HepG2 (cell line): ENCODE measurements around the gene ZFYVE28. TPM values are rescaled to one million over a fixed set of nuclear protein-coding genes. Genes with fewer than 3 reads are reported as not detected.

Experiments used
- EED ChIP-seq: sonication (generic); formaldehyde crosslinking; IDR thresholded peaks from 2 replicates; pipeline ENCODE4 v1.5.0; 2020; ENCODE audit warnings: mild to moderate bottlenecking, missing genetic modification reagents
- GTF2F1 ChIP-seq: fragments of 150-350 bp; IDR thresholded peaks from 2 replicates; pipeline ENCODE4 v1.6.1; 2014; ENCODE audit warnings: low read length
- IRF2 ChIP-seq: IDR thresholded peaks from 2 replicates; pipeline ENCODE4 v1.6.1; 2018; ENCODE audit warnings: missing genetic modification reagents, missing compliant biosample characterization
- JUND ChIP-seq: sonication (generic); formaldehyde crosslinking; IDR thresholded peaks from 2 replicates; pipeline ENCODE4 v1.8.0; 2022; ENCODE audit warnings: mild to moderate bottlenecking, missing genetic modification reagents
- KLF15 ChIP-seq: sonication (generic); formaldehyde crosslinking; IDR thresholded peaks from 2 replicates; pipeline ENCODE4 v1.8.1; 2023; ENCODE audit warnings: borderline replicate concordance, mild to moderate bottlenecking, inconsistent platforms, missing genetic modification reagents, mixed read lengths
- NCOA2 ChIP-seq: sonication (generic); formaldehyde crosslinking; IDR thresholded peaks from 2 replicates; pipeline ENCODE4 v1.8.0; 2022; ENCODE audit warnings: inconsistent platforms
- PCBP1 ChIP-seq: fragments of 200-400 bp; formaldehyde crosslinking; IDR thresholded peaks from 2 replicates; pipeline ENCODE4 v1.6.1; 2017; ENCODE audit warnings: mild to moderate bottlenecking, low read depth, low read length, borderline replicate concordance
- SAP130 ChIP-seq: IDR thresholded peaks from 2 replicates; pipeline ENCODE4 v1.6.1; 2016; ENCODE audit warnings: low read depth
- SATB2 ChIP-seq: sonication (generic); formaldehyde crosslinking; IDR thresholded peaks from 2 replicates; pipeline ENCODE4 v1.5.0; 2020; ENCODE audit warnings: missing genetic modification reagents
- SP140L ChIP-seq: sonication (generic); formaldehyde crosslinking; IDR thresholded peaks from 2 replicates; pipeline ENCODE4 v1.4.0; 2020; ENCODE audit warnings: missing genetic modification reagents, borderline replicate concordance
- SP5 ChIP-seq: IDR thresholded peaks from 2 replicates; pipeline ENCODE4 v1.6.1; 2016; ENCODE audit warnings: low read depth, borderline replicate concordance
- SRF ChIP-seq: IDR thresholded peaks from 2 replicates; pipeline ENCODE4 v1.6.1; 2011; ENCODE audit warnings: mild to moderate bottlenecking, low read depth, low read length, moderate library complexity
- ZNF468 ChIP-seq: sonication (generic); formaldehyde crosslinking; IDR thresholded peaks from 2 replicates; pipeline ENCODE4 v1.8.0; 2022; ENCODE audit warnings: mild to moderate bottlenecking, moderate library complexity, missing genetic modification reagents
- ZNF496 ChIP-seq: sonication (generic); formaldehyde crosslinking; IDR thresholded peaks from 2 replicates; pipeline ENCODE4 v1.8.1; 2023; ENCODE audit warnings: mild to moderate bottlenecking, moderate library complexity, missing genetic modification reagents; ENCODE audit not compliant: insufficient replicate concordance
- ZNF766 ChIP-seq: sonication (generic); formaldehyde crosslinking; IDR thresholded peaks from 2 replicates; pipeline ENCODE4 v1.5.0; 2020; ENCODE audit warnings: missing genetic modification reagents, borderline replicate concordance
- polyA plus RNA-seq, 8 experiments: library from polyadenylated mRNA; depleted of rRNA in 3 of 8; stranded (reverse) in 7 of 8; unstranded in 1 of 8; fragments of >200 nt; fragmentation: Illumina TruSeq in 4 of 8; extraction: Trizol in 4 of 8; gene quantifications; 2 replicates each; pipeline versions ENCODE4 v1.2.1 to v1.2.3, GENCODE V29; 2011 to 2016; ENCODE audit warnings: low read depth in 4 of 8, missing spikeins in 1 of 8, mixed read lengths in 1 of 8; ENCODE audit not compliant: insufficient read depth in 1 of 8
- total RNA-seq, 5 experiments: library from RNA; depleted of rRNA; stranded (reverse); fragments of >200 nt; fragmentation: Illumina TruSeq; extraction: Trizol; gene quantifications; 2 replicates each; pipeline ENCODE4 v1.2.3, GENCODE V29; 2016; ENCODE audit warnings: low read depth in 1 of 5
- TF ChIP-seq, protein P1 (sequence below): sonication (generic); formaldehyde crosslinking; IDR thresholded peaks from 2 replicates; pipeline ENCODE4 v1.8.0; 2022; ENCODE audit warnings: mild to moderate bottlenecking, missing genetic modification reagents, borderline replicate concordance
- TF ChIP-seq, protein P2 (sequence below): sonication (generic); formaldehyde crosslinking; IDR thresholded peaks from 2 replicates; pipeline ENCODE4 v1.5.0; 2020; ENCODE audit warnings: mild to moderate bottlenecking, missing genetic modification reagents, moderate library complexity
- TF ChIP-seq, protein P3 (sequence below): sonication (generic); formaldehyde crosslinking; IDR thresholded peaks from 2 replicates; pipeline ENCODE4 v1.8.1; 2023; ENCODE audit warnings: mild to moderate bottlenecking, missing genetic modification reagents, borderline replicate concordance
- TF ChIP-seq, protein P4 (sequence below): sonication (generic); formaldehyde crosslinking; IDR thresholded peaks from 2 replicates; pipeline ENCODE4 v1.5.1; 2020; ENCODE audit warnings: mild to moderate bottlenecking, moderate library complexity, missing genetic modification reagents
- TF ChIP-seq, protein P5 (sequence below): sonication (generic); formaldehyde crosslinking; IDR thresholded peaks from 2 replicates; pipeline ENCODE4 v1.5.1; 2020; ENCODE audit warnings: mild to moderate bottlenecking, missing genetic modification reagents, moderate library complexity
- TF ChIP-seq, protein P6 (sequence below): fragments of 450-650 bp; IDR thresholded peaks from 2 replicates; pipeline ENCODE4 v1.6.1; 2017

The ZFYVE28 gene
- total and polyA plus RNA-seq, 2 of the 13 experiments (the other 11 are each of a cell fraction or from before 2014, with no cell fraction given) = 0.12 to 0.22 TPM

DNA sequence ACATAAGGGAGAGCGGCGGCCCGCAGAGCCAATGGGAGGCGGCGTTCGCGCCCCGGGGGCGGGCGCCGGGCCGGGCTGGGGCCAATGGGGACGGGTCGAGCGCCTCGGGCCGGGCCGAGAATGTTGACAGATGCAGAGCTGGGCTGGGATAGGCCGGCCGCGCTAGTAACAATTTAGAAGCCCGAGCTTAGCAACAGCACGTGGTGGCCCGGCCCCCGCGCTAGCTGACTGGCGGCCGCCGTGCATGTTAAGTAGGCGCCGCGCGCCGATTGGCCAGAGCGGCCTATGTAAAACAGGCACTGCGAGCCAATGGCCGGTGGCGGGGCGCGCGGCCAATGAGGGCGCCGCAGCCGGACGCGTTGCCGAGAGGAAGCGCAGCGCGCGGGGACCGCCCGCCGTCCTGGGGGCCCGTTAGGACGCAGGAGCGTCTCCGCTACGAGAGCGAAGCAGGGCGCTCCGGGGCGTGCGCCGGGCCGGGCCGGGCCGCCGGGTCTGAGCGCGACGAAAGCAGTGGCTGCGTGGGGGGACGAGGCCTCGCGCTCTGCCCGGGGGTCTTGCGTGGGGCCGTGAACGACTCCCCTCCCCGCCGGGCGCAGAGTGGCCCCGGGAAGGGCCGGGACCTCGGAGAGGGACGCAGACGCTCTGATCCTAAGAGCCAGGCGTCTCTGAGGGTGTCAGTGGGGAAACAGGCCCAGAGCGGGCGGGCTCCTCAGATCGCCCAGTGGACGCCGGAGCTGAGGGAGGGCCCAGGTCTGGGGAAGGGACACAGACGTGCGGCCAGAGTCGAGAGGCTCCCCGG lies 156.1 kb downstream of the ZFYVE28 start (continued):
- TF ChIP-seq SAP130 (CRISPR knock-in tag) = peak; percentile 93
- no peak for TF ChIP-seq ZNF496 (CRISPR knock-in tag)
- TF ChIP-seq KLF15 (CRISPR knock-in tag) = 0 out of 2 replicates have a peak, but pooled peaks have one; percentile 33
- TF ChIP-seq, protein P1, sequence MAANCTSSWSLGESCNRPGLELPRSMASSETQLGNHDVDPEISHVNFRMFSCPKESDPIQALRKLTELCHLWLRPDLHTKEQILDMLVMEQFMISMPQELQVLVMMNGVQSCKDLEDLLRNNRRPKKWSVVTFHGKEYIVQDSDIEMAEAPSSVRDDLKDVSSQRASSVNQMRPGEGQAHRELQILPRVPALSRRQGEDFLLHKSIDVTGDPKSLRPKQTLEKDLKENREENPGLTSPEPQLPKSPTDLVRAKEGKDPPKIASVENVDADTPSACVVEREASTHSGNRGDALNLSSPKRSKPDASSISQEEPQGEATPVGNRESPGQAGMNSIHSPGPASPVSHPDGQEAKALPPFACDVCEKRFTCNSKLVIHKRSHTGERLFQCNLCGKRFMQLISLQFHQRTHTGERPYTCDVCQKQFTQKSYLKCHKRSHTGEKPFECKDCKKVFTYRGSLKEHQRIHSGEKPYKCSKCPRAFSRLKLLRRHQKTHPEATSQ = no peak
- TF ChIP-seq, protein P2, sequence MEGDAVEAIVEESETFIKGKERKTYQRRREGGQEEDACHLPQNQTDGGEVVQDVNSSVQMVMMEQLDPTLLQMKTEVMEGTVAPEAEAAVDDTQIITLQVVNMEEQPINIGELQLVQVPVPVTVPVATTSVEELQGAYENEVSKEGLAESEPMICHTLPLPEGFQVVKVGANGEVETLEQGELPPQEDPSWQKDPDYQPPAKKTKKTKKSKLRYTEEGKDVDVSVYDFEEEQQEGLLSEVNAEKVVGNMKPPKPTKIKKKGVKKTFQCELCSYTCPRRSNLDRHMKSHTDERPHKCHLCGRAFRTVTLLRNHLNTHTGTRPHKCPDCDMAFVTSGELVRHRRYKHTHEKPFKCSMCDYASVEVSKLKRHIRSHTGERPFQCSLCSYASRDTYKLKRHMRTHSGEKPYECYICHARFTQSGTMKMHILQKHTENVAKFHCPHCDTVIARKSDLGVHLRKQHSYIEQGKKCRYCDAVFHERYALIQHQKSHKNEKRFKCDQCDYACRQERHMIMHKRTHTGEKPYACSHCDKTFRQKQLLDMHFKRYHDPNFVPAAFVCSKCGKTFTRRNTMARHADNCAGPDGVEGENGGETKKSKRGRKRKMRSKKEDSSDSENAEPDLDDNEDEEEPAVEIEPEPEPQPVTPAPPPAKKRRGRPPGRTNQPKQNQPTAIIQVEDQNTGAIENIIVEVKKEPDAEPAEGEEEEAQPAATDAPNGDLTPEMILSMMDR (CRISPR knock-in tag) = no peak
- TF ChIP-seq GTF2F1 = no peak
- TF ChIP-seq NCOA2 = no peak
- TF ChIP-seq ZNF766 = peak; percentile 73; the same call in 1 of the 2 replicates
- TF ChIP-seq, protein P3, sequence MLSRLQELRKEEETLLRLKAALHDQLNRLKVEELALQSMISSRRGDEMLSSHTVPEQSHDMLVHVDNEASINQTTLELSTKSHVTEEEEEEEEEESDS (CRISPR knock-in tag) = peak; percentile 54; the same call in 1 of the 2 replicates
- peak; percentile 41; the same call in 1 of the 2 replicates for TF ChIP-seq IRF2 (CRISPR knock-in tag)
- TF ChIP-seq, protein P4, sequence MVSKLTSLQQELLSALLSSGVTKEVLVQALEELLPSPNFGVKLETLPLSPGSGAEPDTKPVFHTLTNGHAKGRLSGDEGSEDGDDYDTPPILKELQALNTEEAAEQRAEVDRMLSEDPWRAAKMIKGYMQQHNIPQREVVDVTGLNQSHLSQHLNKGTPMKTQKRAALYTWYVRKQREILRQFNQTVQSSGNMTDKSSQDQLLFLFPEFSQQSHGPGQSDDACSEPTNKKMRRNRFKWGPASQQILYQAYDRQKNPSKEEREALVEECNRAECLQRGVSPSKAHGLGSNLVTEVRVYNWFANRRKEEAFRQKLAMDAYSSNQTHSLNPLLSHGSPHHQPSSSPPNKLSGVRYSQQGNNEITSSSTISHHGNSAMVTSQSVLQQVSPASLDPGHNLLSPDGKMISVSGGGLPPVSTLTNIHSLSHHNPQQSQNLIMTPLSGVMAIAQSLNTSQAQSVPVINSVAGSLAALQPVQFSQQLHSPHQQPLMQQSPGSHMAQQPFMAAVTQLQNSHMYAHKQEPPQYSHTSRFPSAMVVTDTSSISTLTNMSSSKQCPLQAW = peak; percentile 39; the same call in 1 of the 2 replicates
- TF ChIP-seq, protein P5, sequence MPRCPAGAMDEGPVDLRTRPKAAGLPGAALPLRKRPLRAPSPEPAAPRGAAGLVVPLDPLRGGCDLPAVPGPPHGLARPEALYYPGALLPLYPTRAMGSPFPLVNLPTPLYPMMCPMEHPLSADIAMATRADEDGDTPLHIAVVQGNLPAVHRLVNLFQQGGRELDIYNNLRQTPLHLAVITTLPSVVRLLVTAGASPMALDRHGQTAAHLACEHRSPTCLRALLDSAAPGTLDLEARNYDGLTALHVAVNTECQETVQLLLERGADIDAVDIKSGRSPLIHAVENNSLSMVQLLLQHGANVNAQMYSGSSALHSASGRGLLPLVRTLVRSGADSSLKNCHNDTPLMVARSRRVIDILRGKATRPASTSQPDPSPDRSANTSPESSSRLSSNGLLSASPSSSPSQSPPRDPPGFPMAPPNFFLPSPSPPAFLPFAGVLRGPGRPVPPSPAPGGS (CRISPR knock-in tag) = peak; percentile 93
- no peak for TF ChIP-seq SP5 (CRISPR knock-in tag)
- no peak for TF ChIP-seq PCBP1
- TF ChIP-seq JUND (CRISPR knock-in tag) = no peak
- TF ChIP-seq SRF = no peak
- no peak for TF ChIP-seq SP140L (CRISPR knock-in tag)
- TF ChIP-seq, protein P6, sequence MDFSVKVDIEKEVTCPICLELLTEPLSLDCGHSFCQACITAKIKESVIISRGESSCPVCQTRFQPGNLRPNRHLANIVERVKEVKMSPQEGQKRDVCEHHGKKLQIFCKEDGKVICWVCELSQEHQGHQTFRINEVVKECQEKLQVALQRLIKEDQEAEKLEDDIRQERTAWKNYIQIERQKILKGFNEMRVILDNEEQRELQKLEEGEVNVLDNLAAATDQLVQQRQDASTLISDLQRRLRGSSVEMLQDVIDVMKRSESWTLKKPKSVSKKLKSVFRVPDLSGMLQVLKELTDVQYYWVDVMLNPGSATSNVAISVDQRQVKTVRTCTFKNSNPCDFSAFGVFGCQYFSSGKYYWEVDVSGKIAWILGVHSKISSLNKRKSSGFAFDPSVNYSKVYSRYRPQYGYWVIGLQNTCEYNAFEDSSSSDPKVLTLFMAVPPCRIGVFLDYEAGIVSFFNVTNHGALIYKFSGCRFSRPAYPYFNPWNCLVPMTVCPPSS = no peak
- no peak for TF ChIP-seq ZNF468 (CRISPR knock-in tag)
- no peak for TF ChIP-seq SATB2
- TF ChIP-seq EED (CRISPR knock-in tag) = peak; percentile 48; the same call in 1 of the 2 replicates
